Embryonic facial prominence (tissue), 1 donor: ENCODE results near the gene BCO1.

ENCODE experiments used
- DNase-seq: peaks from one replicate; pipeline ENCODE4 v3.0.0-alpha.2; 2016; ENCODE audit errors: extremely low spot score

Gene BCO1

GRCh38 chr16:81318711-81319110, 80.2 kb downstream of the BCO1 start:
- DNase-seq, result no peak

- no peak for DNase-seq
Observed at GRCh38 chr16:81319221-81319912, 80.9 kb downstream of the BCO1 start.

- no peak for DNase-seq
Observed at GRCh38 chr16:81321039-81321438, 82.5 kb downstream of the BCO1 start.

- no peak for DNase-seq
Observed at GRCh38 chr16:81321536-81321935, 83.0 kb downstream of the BCO1 start.

GRCh38 chr16:81324808-81325207, 86.3 kb downstream of the BCO1 start:
- DNase-seq, result no peak

- DNase-seq, result no peak
Observed at GRCh38 chr16:81327011-81327410, 88.5 kb downstream of the BCO1 start.

GRCh38 chr16:81327447-81328196, 89.1 kb downstream of the BCO1 start:
- no peak for DNase-seq

GRCh38 chr16:81329947-81330346, 91.5 kb downstream of the BCO1 start:
- DNase-seq, result no peak

- no peak for DNase-seq
Observed at GRCh38 chr16:81333356-81333755, 94.9 kb downstream of the BCO1 start.

GRCh38 chr16:81335669-81336068, 97.2 kb downstream of the BCO1 start:
- DNase-seq, result no peak

GRCh38 chr16:81337097-81337496, 98.6 kb downstream of the BCO1 start:
- DNase-seq, result no peak
